Endometrial microvascular endothelial cells (primary cell): ENCODE results near the gene C10orf120. TPM values are rescaled to one million over a fixed set of nuclear protein-coding genes. Genes with fewer than 3 reads are reported as not detected.

ENCODE experiments used
- in situ Hi-C: cut with HindIII; loops from 2 replicates; pipeline ENCODE4 v1.10.0; 2017; ENCODE audit warnings: low sequenced_read_pairs, low pct_unique_long_range_greater_than_20kb; ENCODE audit errors: inconsistent ontology term
- total RNA-seq: library from RNA; depleted of rRNA; stranded (reverse); fragments of >200 nt; gene quantifications from one replicate; pipeline ENCODE4 v1.2.3, GENCODE V29; 2015; ENCODE audit errors: inconsistent ontology term

Gene C10orf120
- total RNA-seq, 1 donor from 2014 or later, result not detected

- in situ Hi-C loops, result no loop called here
These were observed 34.3 kb downstream of the C10orf120 start for GRCh38 chr10:122665329-122665860.

- in situ Hi-C loops, result no loop called here
These were observed 35.1 kb downstream of the C10orf120 start for GRCh38 chr10:122664501-122664900.

GRCh38 chr10:122663516-122664130 is 36.0 kb downstream of the C10orf120 start:
- in situ Hi-C loops, result no loop called here

GRCh38 chr10:122662231-122662630 is 37.4 kb downstream of the C10orf120 start:
- in situ Hi-C loops, result no loop called here

- in situ Hi-C loops, result no loop called here
These were observed 39.0 kb downstream of the C10orf120 start for GRCh38 chr10:122660696-122661095.

GRCh38 chr10:122659651-122660050 is 40.0 kb downstream of the C10orf120 start:
- in situ Hi-C loops, result no loop called here

GRCh38 chr10:122659126-122659525 is 40.5 kb downstream of the C10orf120 start:
- in situ Hi-C loops, result no loop called here

GRCh38 chr10:122658356-122659049 is 41.1 kb downstream of the C10orf120 start:
- in situ Hi-C loops, result no loop called here

GRCh38 chr10:122657729-122658128 is 41.9 kb downstream of the C10orf120 start:
- in situ Hi-C loops, result no loop called here

GRCh38 chr10:122657255-122657654 is 42.4 kb downstream of the C10orf120 start:
- in situ Hi-C loops, result no loop called here

GRCh38 chr10:122656741-122657140 is 42.9 kb downstream of the C10orf120 start:
- in situ Hi-C loops, result no loop called here

GRCh38 chr10:122656308-122656705 is 43.3 kb downstream of the C10orf120 start:
- in situ Hi-C loops, result no loop called here

- in situ Hi-C loops, result no loop called here
These were observed 43.9 kb downstream of the C10orf120 start for GRCh38 chr10:122655524-122656307.

- in situ Hi-C loops, result no loop called here
These were observed 49.3 kb downstream of the C10orf120 start for GRCh38 chr10:122650331-122650730.

- in situ Hi-C loops, result no loop called here
These were observed 49.7 kb downstream of the C10orf120 start for GRCh38 chr10:122649903-122650302.

GRCh38 chr10:122648599-122649428 is 50.8 kb downstream of the C10orf120 start:
- in situ Hi-C loops, result no loop called here
